GM18873 (cell line): ENCODE results near the gene CDK5RAP1.
"Not testable (repeated sequence)": the region's sequence is repeated elsewhere in the genome, so short reads cannot be mapped to it uniquely, and the experiment has no call there.

Experiments
- ATAC-seq: cut with Tn5 transposase; IDR thresholded peaks from one replicate; pipeline ENCODE4 v1.9.1; 2021; ENCODE audit warnings: mild to moderate bottlenecking, moderate library complexity, moderate number of reproducible peaks; ENCODE audit not compliant: unreplicated experiment, low FRiP score

CDK5RAP1 gene

DNA sequence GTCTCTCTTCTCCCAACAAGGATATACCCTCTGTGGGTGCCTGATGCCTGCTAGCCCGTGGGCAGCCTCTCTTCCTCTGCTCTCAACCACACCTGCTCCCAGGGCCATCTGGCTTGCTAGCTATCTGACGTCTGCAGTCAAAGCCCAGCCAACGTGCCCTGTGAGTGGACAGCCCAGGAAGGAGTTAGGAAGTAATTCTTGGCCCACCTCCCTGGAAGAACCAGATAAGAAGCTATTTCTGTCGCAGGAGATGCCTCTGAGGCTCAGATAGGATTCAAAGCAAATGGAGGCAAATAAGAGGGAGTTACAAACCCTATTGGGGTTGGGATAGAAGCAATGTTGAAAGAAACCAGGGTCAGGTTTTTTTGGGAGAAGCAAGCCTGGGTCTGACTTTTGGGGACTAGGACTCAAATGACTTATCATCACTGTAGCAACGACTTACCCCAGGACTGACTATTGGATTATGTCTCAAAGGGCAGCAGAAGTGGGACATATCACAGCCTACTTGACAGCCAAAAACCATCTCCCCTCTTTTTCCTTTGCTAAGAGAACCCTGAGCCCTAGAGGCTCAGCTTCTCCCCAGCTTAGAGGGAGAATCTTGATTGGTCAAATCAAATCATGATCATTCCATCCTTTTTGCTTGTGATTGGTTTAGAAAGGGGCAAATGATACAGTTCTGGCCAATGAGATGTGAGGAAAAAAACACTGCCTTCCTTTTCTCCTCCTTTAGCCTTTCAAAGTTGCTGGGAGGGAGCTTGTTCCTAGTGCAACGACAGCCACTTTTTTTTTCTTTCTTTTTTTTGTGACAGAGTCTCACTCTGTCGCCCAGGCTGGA lies 18.0 kb upstream of the CDK5RAP1 start:
- ATAC-seq: no peak

DNA sequence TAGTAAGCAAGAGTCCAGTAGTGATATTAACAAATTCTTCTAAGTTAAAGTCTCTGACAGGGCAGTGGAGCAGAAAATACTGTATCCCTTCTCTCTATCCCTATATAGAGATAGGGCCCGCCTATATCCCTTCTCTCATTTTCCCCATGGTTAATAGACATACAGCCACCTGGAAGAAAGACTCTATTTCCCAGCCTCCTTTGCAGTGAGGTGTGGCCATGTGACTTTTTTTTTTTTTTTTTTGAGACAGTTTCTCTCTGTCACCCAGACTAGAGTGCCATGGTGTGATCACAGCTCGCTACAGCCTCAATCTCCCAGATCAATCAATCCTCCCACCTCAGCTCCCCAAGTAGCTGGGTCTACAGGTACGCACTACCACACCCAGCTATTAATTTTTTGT lies 16.7 kb upstream of the CDK5RAP1 start:
- ATAC-seq: no peak

DNA sequence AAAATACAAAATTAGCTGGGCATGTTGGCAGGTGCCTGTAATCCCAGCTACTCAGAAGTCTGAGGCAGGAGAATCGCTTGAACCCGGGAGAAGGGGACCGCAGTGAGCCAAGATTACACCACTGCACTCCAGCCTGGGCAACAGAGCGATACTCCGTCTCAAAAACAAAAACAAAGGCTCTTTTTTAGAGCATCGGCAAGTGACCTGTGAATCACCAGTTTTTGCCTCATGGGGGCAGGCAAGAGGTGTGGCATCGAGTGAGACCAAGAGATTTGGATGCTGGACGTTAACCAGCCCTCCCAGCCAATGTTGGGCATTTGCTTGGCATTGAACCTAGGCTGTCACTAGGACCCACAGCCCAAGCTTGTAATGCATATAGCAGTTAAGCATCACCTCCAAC lies 14.6 kb upstream of the CDK5RAP1 start:
- ATAC-seq: no peak

DNA sequence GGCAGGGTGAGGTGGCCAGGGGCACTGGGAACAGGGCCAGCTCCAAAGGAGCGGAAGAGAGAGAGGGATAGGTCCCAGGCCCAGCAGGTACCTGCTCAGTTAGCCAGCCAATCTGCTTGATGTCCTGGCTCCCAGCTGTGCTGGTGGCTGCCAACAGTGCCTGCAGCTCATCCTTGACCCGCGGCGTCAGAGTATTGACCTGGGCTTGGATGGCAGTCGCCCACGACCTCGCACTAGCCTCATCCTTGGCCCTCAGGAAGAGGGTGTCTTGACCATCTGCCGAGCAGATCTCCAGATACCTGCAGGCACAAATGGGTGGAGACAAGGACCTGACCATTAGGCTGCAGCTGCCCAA lies 11.1 kb upstream of the CDK5RAP1 start:
- ATAC-seq: no peak

DNA sequence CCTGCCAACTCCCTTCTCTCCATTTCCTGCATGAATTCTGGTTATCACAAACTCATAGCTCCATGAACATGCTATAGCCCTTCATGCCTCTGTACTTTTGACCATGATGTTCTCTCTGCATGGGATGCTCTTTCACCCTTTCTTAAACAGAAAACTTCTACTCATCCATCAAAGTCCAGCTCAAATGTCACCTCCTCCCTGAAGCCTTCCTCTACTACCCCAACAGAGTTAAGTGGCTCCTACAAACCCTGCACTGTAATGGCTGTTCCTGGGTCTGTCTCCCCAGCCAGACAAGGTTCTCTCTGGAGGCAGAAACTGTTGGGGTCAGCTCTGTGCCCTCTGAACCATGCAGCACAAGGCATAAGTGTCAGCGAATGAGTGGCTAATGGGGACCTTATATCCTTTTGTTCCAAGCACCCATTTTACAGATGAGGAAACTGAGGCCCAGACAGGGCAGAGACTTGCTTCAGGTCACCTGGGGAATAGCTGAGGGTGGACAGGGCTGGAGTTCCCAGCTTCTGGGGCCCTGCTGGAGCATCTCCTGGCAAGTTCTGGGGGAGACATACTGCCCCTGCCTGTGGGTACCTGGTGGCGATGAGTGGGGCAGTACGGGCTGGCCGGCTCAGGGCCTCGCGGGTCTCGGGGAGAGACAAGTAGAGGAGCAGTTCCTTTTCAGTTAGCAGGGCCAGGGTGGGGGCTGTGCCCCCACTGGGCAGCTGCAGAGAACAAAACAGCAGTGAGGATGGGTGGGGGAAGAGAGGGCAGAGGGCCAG lies 10.6 kb upstream of the CDK5RAP1 start:
- no peak for ATAC-seq

DNA sequence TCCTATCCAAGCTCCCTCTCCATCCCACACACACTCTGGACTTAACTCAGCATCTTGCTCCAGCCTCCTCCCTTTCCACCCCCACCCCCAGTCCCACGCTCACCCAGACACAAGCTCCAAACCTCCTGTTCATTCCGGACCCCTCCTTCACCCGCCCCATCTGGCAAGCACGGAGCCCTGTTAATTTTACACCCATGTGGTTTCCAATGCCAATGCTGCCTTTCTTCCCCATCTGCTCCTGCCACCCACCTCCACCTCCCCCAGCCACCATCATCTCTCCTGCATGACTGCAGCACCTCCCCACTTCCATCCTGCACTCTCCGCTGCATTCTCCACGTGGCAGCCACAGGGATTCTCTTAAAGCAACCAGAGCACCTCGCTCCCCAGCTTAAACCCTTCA lies 9.9 kb upstream of the CDK5RAP1 start:
- ATAC-seq: no peak

DNA sequence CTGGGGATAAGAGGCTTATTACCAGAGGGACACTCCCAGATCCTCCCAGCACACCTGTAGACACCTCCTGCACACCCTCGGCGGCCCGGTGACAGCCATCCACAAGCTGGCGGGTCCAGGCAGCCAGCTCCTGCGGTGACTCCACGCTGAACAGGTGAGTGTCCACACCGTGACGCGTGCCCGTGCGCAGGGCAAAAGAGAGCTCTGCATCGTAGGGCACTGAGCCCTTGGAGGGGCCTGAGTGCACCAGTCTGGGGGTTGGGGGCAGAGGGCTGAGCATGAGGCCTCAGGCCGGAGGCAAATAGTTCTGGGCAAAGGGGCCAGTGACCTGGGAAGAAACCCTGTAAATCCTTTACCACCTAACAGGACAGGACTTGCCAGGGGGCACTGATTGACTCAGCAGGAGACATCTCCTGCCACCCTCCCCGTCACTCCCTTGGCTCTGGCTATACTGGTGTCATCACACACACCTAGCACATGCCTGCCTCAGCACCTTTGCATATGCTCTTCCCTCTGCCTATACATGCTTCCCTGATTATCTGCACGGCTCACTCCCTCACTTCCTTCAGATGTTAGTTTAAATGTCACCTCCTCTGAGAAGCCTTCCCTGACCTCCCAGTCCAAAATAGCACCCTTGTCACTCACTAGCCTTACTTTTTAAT lies 8.9 kb upstream of the CDK5RAP1 start:
- no peak for ATAC-seq

DNA sequence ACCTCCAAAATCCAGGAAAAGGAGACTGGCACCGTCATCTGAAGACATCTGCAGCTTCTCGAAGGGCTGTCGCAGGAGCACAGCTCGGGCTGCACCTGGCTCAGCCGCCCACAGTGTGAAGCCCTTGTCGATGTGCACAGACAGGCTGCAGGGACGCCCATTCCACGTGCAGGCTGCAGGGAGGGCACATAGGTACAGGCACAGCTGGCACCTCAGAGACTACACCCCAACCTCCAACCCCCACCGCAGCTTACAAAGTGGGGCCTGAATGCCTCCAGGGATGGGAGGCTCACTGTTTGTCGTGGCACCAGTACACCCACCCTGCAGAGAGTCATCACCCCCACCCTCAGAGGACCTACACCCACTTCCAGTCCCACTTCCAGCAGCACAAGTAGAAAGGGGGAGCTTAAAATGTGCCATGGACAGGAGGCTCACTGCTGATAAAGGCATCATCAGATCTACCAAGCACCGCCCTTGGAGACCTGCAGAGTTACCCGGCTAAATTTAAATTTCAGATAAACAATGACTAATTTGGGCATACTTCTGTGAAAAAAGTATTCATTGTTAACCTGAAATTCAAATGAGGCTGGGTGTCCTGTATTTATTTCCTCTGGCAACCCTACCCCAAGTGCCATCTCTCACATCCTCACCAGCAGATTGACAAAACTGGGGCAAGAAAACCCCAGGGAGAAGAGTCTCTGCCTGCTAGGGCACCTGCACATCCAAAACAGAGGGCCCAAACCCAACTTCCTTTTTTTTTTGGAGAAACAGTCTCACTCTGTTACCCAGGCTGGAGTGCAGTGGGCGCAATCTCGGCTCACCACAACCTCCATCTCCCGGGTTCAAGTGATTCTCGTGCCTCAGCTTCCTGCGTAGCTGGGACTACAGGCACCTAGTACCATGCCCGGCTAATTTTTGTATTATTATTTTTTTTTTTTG lies 7.7 kb upstream of the CDK5RAP1 start:
- no peak for ATAC-seq

DNA sequence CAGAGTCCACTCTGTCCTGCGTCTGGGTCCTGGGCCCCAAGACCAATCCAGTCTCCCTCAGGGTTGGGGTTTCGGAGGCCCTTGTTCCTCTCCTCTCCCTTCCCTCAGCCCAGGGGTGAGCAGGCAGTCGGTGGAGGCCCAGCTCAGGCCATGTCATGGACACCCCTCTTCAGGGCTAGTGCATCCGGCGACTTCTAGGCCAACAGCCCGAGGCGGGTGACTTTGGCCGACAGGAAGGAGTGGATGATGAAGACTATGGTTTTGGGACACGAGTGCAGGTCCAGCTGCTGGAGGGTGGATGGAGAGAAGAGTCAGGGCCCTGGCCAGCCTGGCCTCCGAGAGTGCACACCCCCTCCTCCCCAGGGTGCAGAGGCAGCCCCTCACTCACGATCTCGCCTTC lies 7.0 kb upstream of the CDK5RAP1 start:
- no peak for ATAC-seq

DNA sequence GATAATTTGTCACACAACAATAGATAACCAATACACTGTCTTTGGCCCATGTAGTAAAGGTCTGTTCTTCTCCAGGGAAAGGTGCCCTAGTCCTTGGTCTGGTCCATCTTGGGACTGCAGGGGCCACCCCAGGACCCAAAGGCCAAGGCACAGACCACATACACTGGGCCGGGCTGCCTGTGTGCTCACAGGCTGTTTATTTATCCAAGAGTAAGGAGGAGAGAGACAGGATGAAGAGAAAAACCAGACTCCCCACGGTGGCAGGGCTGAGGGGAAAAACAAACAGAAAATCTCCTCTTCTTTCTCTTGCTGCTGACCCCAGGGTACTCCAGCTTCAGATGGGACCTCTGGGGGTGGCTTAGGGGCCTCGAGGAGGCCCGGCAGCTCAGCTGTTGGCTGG lies 6.5 kb upstream of the CDK5RAP1 start:
- no peak for ATAC-seq

DNA sequence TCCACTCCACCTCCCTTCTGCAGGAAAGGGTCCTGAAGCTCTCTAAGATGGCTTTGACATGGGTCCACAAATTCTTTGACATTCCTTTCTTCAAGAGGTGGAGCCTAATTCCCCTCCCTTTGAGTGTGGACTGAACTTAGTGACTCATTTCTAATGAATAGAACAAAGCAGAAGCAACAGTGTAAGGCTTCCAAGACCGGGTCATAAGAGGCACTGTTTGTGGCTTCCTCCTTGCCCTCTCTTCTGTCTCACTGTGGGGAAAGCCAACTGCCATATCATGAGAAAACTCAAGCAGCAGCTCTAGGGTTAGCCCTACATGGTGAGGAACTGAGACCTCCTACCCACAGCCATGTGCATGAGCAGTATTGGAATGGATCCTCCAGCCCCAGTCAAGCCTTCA lies 5.9 kb upstream of the CDK5RAP1 start:
- ATAC-seq: no peak

DNA sequence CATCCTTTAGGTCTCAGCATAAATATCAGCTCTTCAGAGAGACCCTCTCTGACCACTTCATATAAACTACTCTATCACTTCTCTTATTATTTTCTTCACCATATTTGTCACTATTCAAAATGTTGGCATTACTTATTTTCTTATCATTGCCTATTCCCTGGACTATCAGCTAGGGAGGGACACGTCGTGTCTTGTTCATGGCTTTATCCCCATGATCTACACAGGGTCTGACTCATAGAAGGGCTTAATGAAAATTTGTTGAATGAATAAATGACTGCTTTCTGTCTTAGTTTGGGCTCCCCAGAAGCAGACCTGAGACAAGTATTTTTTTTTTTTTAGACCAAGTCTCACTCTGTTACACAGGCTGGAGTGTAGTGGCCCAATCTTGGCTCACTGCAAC lies 3.0 kb upstream of the CDK5RAP1 start:
- no peak for ATAC-seq

DNA sequence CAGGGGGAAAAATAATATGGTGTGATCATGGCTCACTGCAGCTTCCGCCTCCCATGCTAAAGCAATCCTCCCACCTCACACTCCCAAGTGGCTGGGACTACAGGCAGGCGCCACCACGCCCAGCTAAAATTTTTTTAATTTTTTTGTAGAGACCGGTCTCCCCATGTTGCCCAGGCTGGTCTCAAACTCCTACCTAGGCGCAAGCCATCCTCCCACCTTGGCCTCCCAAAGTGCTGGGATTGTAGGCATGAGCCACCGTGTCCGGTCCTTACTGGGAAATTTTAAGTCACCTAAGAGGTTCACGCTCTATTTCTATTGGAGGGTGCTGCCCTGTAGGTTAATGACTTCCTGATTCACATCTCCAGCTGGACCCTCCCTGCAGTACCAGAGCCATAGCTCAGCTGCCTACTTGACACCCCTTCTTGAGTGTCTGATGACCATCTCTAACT lies 626 bp upstream of the CDK5RAP1 start:
- no peak for ATAC-seq

DNA sequence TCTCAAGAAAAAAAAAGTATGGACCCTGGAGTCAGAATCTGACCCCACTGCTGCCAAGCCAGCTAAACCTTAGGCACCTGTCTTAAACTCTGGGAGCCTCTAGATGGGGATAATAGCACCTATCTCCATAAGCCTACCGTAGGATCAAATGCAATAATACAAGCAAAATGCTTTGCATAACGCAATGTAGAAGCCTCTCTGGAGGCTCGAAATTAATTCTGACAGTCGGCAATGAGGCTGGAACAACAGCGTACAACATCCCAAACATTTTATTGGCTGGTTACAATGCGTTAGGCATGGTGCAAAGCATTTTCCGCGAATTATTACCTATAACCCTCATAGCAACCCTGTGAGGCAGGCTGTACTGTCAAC lies 521 bp downstream of the CDK5RAP1 start:
- ATAC-seq: no peak

DNA sequence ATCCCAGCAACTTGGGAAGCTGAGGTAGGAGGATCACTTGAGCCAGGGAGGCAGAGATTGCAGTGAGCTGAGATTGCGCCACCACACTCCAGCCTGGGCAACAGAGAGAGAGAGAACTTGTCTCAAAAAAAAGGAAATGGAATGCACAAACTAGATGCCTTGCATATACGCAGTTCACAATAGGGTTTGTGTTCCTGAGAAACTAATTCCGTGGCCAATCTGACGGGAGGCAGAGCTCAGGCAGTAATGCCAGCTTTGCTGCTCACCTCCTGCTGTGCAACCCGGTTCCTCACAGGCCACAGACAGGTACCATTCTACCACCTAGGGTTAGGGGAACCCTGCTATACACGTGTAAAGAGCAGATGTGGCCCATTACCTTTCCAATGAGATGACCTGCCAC lies 1.4 kb downstream of the CDK5RAP1 start:
- no peak for ATAC-seq

DNA sequence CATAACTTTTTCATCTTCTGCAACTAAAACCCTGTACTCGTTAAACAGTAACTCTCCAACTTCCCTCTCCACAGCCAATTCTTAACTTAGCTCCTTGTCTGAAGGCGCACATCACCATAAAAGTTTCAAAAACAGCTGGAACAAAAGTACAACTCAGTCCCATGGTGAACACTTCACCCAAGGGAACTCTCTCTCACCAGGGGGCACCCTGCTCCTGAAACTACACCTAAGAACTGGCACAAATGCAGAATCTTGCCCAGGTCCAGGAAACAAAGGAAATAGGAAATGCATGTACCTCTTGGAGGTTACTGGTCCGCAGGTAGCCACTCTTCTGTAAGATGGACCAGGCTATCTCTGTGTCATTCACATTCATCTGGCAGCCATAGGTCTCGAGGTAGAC lies 6.6 kb downstream of the CDK5RAP1 start:
- ATAC-seq: no peak

DNA sequence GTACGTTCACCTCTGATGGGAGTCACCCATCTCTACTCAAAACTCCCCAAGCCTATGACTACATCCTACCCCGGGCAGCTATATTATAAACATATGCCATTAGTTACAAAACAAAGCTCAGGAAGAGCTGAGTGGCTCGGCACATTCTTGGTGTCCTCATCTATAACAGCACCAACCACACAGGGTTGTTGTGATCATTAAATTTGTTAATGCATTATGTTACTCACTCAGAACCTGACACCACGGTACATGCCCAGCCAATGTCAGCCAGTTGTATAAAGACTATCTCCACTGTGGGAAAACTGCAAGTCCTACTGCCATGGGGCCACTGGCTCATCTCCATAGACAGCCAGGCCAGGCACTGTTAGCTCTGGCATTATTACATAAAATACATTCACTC lies 7.7 kb downstream of the CDK5RAP1 start:
- ATAC-seq: no peak

DNA sequence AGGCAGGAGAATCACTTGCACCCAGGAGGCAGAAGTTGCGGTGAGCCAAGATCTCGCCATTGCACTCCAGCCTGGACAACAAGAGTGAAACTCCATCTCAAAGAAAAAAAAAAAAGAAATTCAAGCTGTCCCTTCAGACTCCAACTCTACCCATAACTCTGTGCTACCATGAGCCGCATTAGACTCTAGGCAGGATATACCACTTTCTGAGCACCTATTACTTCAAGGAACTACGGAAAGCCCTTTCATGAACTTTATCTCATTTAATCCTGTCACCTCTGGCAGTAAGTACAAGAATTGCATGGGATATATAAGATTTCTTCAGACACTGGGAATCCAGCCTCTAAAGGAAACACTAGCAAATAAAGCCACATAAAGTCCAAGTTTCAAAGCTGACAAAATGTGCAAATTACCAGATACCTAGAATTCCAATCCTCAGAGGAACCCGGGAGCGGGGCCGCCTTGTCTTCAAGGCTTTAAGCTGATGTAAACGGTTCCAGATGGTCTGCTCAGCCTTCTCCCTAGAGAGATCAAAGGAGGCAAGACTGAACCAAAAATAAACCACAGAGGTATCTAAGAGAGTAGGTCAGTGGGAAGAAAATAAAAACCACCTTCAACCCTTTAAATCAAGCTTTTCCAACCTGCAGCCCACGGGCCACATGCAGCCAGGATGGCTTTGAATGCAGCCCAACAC lies 9.4 kb downstream of the CDK5RAP1 start:
- no peak for ATAC-seq

DNA sequence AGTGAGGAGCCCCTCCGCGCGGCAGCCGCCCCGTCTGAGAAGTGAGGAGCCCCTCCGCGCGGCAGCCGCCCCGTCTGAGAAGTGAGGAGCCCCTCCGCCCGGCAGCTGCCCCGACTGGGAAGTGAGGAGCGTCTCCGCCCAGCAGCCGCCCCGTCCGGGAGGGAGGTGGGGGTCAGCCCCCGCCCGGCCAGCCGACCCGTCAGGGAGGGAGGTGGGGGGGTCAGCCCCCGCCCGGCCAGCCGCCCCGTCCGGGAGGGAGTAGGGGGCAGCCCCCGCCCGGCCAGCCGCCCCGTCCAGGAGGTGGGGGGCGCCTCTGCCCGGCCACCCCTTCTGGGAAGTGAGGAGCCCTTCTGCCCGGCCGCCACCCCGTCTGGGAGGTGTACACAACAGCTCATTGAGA lies 12.0 kb downstream of the CDK5RAP1 start:
- ATAC-seq: not testable (repeated sequence)

DNA sequence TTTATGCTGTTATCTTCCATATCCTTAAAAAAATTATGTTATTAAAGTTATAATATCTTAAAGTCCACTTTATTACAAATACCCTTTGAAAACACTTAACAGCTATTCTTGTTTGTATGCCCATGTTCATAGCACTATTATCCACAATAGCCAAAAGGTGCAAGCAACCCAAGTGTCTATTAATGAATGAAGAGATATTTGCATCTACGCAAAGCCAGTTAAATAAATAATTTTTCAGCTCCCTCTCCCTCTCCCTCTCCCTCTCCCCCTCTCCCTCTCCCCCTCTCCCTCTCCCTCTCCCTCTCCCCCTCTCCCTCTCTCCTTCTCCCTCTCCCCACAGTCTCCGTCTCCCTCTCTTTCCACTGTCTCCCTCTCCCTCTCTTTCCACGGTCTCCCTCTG lies 13.1 kb downstream of the CDK5RAP1 start:
- ATAC-seq: no peak
